IPS-NIHi7 (cell line): ENCODE results near the gene PAX7.

Source experiments
- DNase-seq: peaks from one replicate; pipeline ENCODE4 v3.0.0; 2012; ENCODE audit warnings: mixed read lengths; ENCODE audit errors: extremely low spot score

The PAX7 gene

GRCh38 chr1:18795002-18795689 lies 164.5 kb downstream of the PAX7 start:
- DNase-seq, result no peak

- no peak for DNase-seq
Measured at GRCh38 chr1:18796950-18797349, 166.3 kb downstream of the PAX7 start.
